GM23338 (cell line): ENCODE results near the gene CLEC17A. TPM values are rescaled to one million over a fixed set of nuclear protein-coding genes. Genes with fewer than 3 reads are reported as not detected.
"Not testable (repeated sequence)": the region's sequence is repeated elsewhere in the genome, so short reads cannot be mapped to it uniquely, and the experiment has no call there.

ENCODE experiments used
- ATAC-seq: fragments of 200-7000 bp; cut with Tn5 transposase; 3 replicates; pipeline ENCODE4 v1.9.1; 2020
- DNase-seq: peaks from one replicate; pipeline ENCODE4 v3.0.0-alpha.2; 2015; ENCODE audit warnings: low spot score
- H2AFZ ChIP-seq: fragments of 200-600 bp; sonication (generic); 2 replicates; pipeline ENCODE4 v1.8.0; 2016; ENCODE audit warnings: antibody characterized with exemption, mild to moderate bottlenecking, moderate library complexity
- H3F3A ChIP-seq: fragments of 200-600 bp; sonication (generic); replicated peaks from 2 replicates; pipeline ENCODE4 v1.8.0; 2017; ENCODE audit warnings: antibody characterized with exemption, mixed run types, low read depth
- H3K27ac ChIP-seq: fragments of 200-600 bp; sonication (generic); 2 replicates; pipeline ENCODE4 v1.6.1; 2016; ENCODE audit warnings: low read depth
- H3K27me3 ChIP-seq: fragments of 200-600 bp; sonication (generic); 2 replicates; pipeline ENCODE4 v1.8.0; 2016; ENCODE audit warnings: mild to moderate bottlenecking, mixed run types, moderate library complexity; ENCODE audit not compliant: insufficient read depth
- H3K36me3 ChIP-seq: fragments of 200-600 bp; sonication (generic); 2 replicates; pipeline ENCODE4 v1.8.0; 2016; ENCODE audit warnings: mild to moderate bottlenecking; ENCODE audit not compliant: insufficient read depth
- H3K4me1 ChIP-seq: fragments of 200-600 bp; sonication (generic); 2 replicates; pipeline ENCODE4 v1.8.0; 2016; ENCODE audit warnings: mild to moderate bottlenecking, moderate library complexity; ENCODE audit not compliant: insufficient read depth
- H3K4me2 ChIP-seq: fragments of 200-600 bp; sonication (generic); 2 replicates; pipeline ENCODE4 v1.7.1; 2017; ENCODE audit warnings: mixed run types
- H3K4me3 ChIP-seq: fragments of 200-600 bp; sonication (generic); 2 replicates; pipeline ENCODE4 v1.6.1; 2016; ENCODE audit warnings: mixed run types
- H3K79me2 ChIP-seq: fragments of 200-600 bp; sonication (generic); replicated peaks from 2 replicates; pipeline ENCODE4 v1.8.0; 2017; ENCODE audit warnings: mild to moderate bottlenecking; ENCODE audit not compliant: insufficient read depth
- H3K9me2 ChIP-seq: fragments of 200-600 bp; sonication (generic); 2 replicates; pipeline ENCODE4 v1.8.0; 2017; ENCODE audit not compliant: insufficient read depth
- H4K20me1 ChIP-seq: fragments of 200-600 bp; sonication (generic); replicated peaks from 2 replicates; pipeline ENCODE4 v1.8.0; 2017; ENCODE audit warnings: mild to moderate bottlenecking; ENCODE audit not compliant: insufficient read depth
- H3K27ac Mint-ChIP-seq: 2 replicates; pipeline ENCODE4 v1.8.0; 2020; ENCODE audit warnings: inconsistent platforms, mild to moderate bottlenecking, moderate library complexity, mixed read lengths
- H3K27me3 Mint-ChIP-seq: 3 replicates; pipeline ENCODE4 v1.8.0; 2022; ENCODE audit warnings: low read depth, mild to moderate bottlenecking, moderate library complexity, mixed read lengths, inconsistent platforms; ENCODE audit not compliant: insufficient read depth, poor library complexity
- H3K36me3 Mint-ChIP-seq: 3 replicates; pipeline ENCODE4 v1.8.0; 2021; ENCODE audit warnings: low read depth, mild to moderate bottlenecking, inconsistent platforms, moderate library complexity, mixed read lengths
- H3K4me1 Mint-ChIP-seq: 3 replicates; pipeline ENCODE4 v1.8.0; 2020; ENCODE audit warnings: mild to moderate bottlenecking, inconsistent platforms, mixed read lengths
- H3K4me3 Mint-ChIP-seq: 3 replicates; pipeline ENCODE4 v1.8.0; 2021; ENCODE audit warnings: moderate library complexity, mild to moderate bottlenecking, inconsistent platforms, mixed read lengths
- H3K9me3 Mint-ChIP-seq: 3 replicates; pipeline ENCODE4 v1.8.0; 2020; ENCODE audit warnings: moderate library complexity, mild to moderate bottlenecking, inconsistent platforms, mixed read lengths
- CREB1 ChIP-seq: fragments of 250-450 bp; sonication (Bioruptor Pico); IDR thresholded peaks from 2 replicates; pipeline ENCODE4 v1.5.0; 2020; ENCODE audit warnings: low read depth, mild to moderate bottlenecking, moderate library complexity
- EZH2phosphoT487 ChIP-seq: fragments of 200-600 bp; sonication (generic); IDR thresholded peaks from one replicate; pipeline ENCODE4 v1.8.1; 2018; ENCODE audit warnings: antibody characterized with exemption; ENCODE audit not compliant: unreplicated experiment
- POLR2AphosphoS5 ChIP-seq: IDR thresholded peaks from 2 replicates; pipeline ENCODE4 v1.6.1; 2016; ENCODE audit warnings: antibody characterized with exemption, low read depth
- REST ChIP-seq: IDR thresholded peaks from one replicate; pipeline ENCODE4 v1.6.1; 2018; ENCODE audit warnings: antibody characterized with exemption; ENCODE audit not compliant: unreplicated experiment
- ZNF462 ChIP-seq: fragments of 250-450 bp; sonication (Bioruptor Pico); IDR thresholded peaks from 2 replicates; pipeline ENCODE4 v1.5.0; 2020; ENCODE audit warnings: mild to moderate bottlenecking, moderate library complexity
- polyA plus RNA-seq: library from polyadenylated mRNA; unstranded; fragments of >200 nt; fragmentation: Nextera tagmentation; extraction: Ambion mirVana; gene quantifications from 2 replicates; pipeline ENCODE4 v1.2.1, GENCODE V29; 2016
- total RNA-seq: library from RNA; depleted of rRNA; stranded (reverse); fragments of >200 nt; shearing (Covaris generic); gene quantifications from 2 replicates; pipeline ENCODE4 v1.2.3, GENCODE V29; 2014

CLEC17A gene
- total and polyA plus RNA-seq, 2 experiments from 2014 or later: 0.17 TPM; not detected in 1

- no peak for TF ChIP-seq ZNF462 (CRISPR knock-in tag)
- no peak for TF ChIP-seq POLR2AphosphoS5
- TF ChIP-seq REST: no peak
- no peak for TF ChIP-seq CREB1 (CRISPR knock-in tag)
- TF ChIP-seq EZH2phosphoT487: no peak
Observed at GRCh38 chr19:14540741-14541525, 42.0 kb upstream of the CLEC17A start (continued).

GRCh38 chr19:14541979-14542378 lies 40.9 kb upstream of the CLEC17A start:
- not testable (repeated sequence) for H3K27ac Mint-ChIP-seq, H3K27me3 ChIP-seq, H3K36me3 ChIP-seq, H3K36me3 Mint-ChIP-seq, H3K27ac ChIP-seq, H3K4me1 Mint-ChIP-seq, H3K9me3 Mint-ChIP-seq, ATAC-seq, H3K4me3 ChIP-seq, DNase-seq, H3F3A ChIP-seq, H2AFZ ChIP-seq, H3K9me2 ChIP-seq, H3K27me3 Mint-ChIP-seq, H3K4me1 ChIP-seq, H3K4me3 Mint-ChIP-seq, H3K4me2 ChIP-seq
- peaks cover 54% of the 10 kb centered on the region for H3K79me2 ChIP-seq
- peaks cover 11% of the 10 kb centered on the region for H4K20me1 ChIP-seq
